Body of pancreas (tissue), 4 donors: Measurements from ENCODE around the gene PSMD5. TPM values are rescaled to one million over a fixed set of nuclear protein-coding genes. Genes with fewer than 3 reads are reported as not detected.

ENCODE experiments used
- ATAC-seq: fragments of 150-250 bp; one replicate; pipeline ENCODE4 v1.9.1; 2016
- DNase-seq, 4 donors: peaks; one replicate each; pipeline ENCODE4 v3.0.0-alpha.2; 2019
- H3K27ac ChIP-seq, 4 donors: fragments of 200-600 bp; sonication (generic); 1 replicate in 3 of 4; 2 replicates in 1 of 4; pipeline versions ENCODE4 v1.5.1 to v1.6.1; 2016 to 2019; ENCODE audit warnings: mild to moderate bottlenecking in 1 of 4, mixed read lengths in 1 of 4, moderate library complexity in 1 of 4
- H3K27me3 ChIP-seq, 2 donors: fragments of 200-600 bp; sonication (generic); one replicate each; pipeline ENCODE4 v1.6.0; 2016; ENCODE audit warnings: mild to moderate bottlenecking in 1 of 2
- H3K36me3 ChIP-seq, 2 donors: fragments of 200-600 bp; sonication (generic); replicated peaks in 1 of 2; 2 replicates each; pipeline ENCODE4 v1.5.1; 2016; ENCODE audit warnings: low read depth in 2 of 2; ENCODE audit not compliant: insufficient read depth in 1 of 2
- H3K4me1 ChIP-seq: fragments of 200-600 bp; sonication (generic); one replicate; pipeline ENCODE4 v1.6.0; 2016
- H3K4me3 ChIP-seq, 2 donors: fragments of 200-600 bp; sonication (generic); 1 replicate in 1 of 2; 2 replicates in 1 of 2; pipeline ENCODE4 v1.5.1; 2016 to 2019
- H3K9me3 ChIP-seq, 3 donors: fragments of 200-600 bp; sonication (generic); 1 replicate in 2 of 3; 2 replicates in 1 of 3; pipeline ENCODE4 v1.5.1; 2016
- POLR2A ChIP-seq, 3 donors: fragments of 450-650 bp; IDR thresholded peaks; one replicate each; pipeline ENCODE4 v1.6.1; 2016; ENCODE audit warnings: antibody characterized with exemption in 3 of 3, mild to moderate bottlenecking in 2 of 3
- WGBS, 2 donors: methylation state at CpG; one replicate each; pipeline ENCODE4 v1.1.5; 2017; 5-methylcytosine and 5-hydroxymethylcytosine counted together
- intact Hi-C: fragments of 100-400 bp; cut with DNase I; formaldehyde crosslinking; loops from one replicate; pipeline ENCODE4 v1.15.1; 2023
- total RNA-seq, 2 donors: library from RNA; depleted of rRNA; stranded (reverse); fragments of >200 nt; gene quantifications; one replicate each; pipeline ENCODE4 v1.1.0, GENCODE V29; 2016
- TF ChIP-seq, protein P1 (sequence below), 7 experiments: fragments of 450-650 bp in 4 of 7; fragments of 200-600 bp in 3 of 7; sonication (generic) in 3 of 7; IDR thresholded peaks; one replicate each; pipeline ENCODE4 v1.5.1; 2016 to 2019; ENCODE audit warnings: antibody characterized with exemption in 7 of 7

Gene PSMD5
- total RNA-seq, 2 donors from 2014 or later: 20.8 to 31.0 TPM

DNA sequence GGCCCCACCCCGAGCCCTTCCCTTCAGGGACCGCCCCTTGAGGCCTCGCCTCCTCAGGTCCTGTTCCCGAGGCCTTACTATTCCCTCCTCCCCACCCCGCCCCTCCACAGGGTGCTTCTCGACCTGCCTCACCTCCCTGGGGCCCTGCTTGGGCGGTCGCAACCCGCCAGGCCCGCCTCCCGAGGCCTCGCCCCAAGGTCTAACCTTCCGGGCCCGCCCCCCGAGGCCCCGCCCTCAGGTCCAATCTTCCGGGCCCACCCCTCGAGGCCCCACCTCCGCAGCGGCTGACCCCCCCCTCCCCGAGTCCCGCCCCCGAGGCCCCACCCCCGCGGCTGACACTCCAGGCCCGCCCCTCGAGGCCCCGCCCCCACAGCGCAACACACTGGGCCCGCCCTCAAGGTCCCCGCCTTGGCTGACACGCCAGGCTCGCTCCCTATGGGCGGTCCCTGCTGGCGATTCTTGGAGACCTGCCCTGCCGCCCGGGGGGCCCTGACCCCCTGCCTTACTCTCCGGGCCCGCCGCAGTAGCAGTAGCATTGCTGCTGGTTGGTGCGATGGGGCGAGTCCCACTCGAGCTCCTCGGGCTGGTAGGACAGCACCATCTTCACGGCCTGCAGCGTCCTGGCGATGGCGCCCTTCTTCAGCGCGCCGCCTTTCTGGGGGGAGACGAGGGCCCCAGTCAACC is 26.1 kb upstream of the PSMD5 start:
- WGBS, 2 donors: 0 to 12% methylated on average over 12 to 42 of the region's 52 CpGs
- intact Hi-C loops: no loop called here

DNA sequence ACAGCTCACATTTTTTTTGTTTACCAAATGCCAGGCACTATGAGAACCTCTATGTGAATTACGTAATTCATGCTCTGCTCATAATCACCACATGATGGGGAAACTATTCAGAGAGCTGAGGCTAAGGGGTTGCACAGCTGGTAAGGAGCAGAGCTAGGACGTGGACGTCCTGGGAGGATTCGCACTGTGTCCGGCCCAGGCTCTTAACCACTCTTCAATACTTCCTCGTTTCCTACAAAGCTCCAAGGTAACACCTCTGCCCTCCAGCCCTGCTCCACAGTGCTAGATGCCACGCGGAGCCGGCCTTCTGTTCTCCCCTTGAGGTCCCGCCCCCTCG is 25.6 kb upstream of the PSMD5 start:
- H3K27ac ChIP-seq: peak overlapping the region; percentile 68 to 91 (median 80)
- intact Hi-C loops: no loop called here
- 0 to 3% methylated on average over 10 to 11 of the region's 11 CpGs for WGBS, 2 donors

More for the DNA sequence above, 26.1 kb upstream of the PSMD5 start:
- Histone ChIP-seq H3K27me3 (no peaks in the 10 kb centered on the region), H3K4me1 (peaks cover 12% of the 10 kb centered on the region), H3K9me3 (no peaks in the 10 kb centered on the region), H3K36me3 (no peaks in the 10 kb centered on the region), H3K27ac (peak overlapping the region; percentile 68 to 91 (median 80)), H3K4me3 (peak overlapping the region in 1 of 2 donors; percentile 55)
- ATAC-seq (peak; percentile 96), DNase-seq (peak; percentile 99 to 100 (median 100))
- TF ChIP-seq POLR2A (IDR thresholded peaks at IDR 0.05): peak; percentile 51 to 65 (median 59)
- TF ChIP-seq, protein P1, sequence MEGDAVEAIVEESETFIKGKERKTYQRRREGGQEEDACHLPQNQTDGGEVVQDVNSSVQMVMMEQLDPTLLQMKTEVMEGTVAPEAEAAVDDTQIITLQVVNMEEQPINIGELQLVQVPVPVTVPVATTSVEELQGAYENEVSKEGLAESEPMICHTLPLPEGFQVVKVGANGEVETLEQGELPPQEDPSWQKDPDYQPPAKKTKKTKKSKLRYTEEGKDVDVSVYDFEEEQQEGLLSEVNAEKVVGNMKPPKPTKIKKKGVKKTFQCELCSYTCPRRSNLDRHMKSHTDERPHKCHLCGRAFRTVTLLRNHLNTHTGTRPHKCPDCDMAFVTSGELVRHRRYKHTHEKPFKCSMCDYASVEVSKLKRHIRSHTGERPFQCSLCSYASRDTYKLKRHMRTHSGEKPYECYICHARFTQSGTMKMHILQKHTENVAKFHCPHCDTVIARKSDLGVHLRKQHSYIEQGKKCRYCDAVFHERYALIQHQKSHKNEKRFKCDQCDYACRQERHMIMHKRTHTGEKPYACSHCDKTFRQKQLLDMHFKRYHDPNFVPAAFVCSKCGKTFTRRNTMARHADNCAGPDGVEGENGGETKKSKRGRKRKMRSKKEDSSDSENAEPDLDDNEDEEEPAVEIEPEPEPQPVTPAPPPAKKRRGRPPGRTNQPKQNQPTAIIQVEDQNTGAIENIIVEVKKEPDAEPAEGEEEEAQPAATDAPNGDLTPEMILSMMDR (IDR thresholded peaks at IDR 0.05): peak in 5 of 7 experiments; percentile 18 to 52 (median 49)

DNA sequence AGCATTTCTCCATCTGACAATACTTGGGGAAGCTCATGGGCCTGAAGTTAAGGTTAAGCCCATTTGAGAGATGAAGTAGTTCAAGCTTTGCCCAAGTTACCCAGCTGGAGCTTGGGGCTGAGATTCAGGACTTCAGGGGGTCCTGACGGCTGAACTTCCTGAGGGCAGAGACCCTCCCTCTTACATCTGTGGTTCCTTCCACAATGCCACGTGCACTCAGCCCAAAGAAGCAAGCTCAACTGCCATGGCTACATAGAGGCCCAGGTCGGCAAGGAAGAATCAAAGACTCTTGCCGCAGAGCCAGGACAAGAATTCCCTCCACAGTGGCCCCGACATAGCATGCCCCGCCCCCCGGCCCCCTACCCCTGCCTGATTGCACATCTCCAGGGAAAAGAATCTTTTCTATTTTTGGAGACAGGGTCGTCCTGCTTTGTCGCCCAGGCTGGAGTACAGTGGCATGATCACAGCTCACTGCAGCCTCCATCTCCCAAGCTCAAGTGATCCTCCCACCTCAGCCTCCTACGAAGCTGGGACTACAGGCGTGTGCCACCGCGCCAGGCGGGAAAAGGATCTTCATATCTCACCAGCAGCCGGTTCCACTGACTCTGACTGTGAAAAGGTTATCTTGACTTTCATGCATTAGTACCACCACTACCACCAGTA is 25.1 kb upstream of the PSMD5 start:
- Histone ChIP-seq H3K27me3 (no peaks in the 10 kb centered on the region), H3K27ac (peak overlapping the region; percentile 68 to 91 (median 80)), H3K36me3 (no peaks in the 10 kb centered on the region), H3K4me3 (no peak overlapping the region), H3K4me1 (peaks cover 12% of the 10 kb centered on the region), H3K9me3 (no peaks in the 10 kb centered on the region)
- intact Hi-C loops: no loop called here
- WGBS, 2 donors: 85 to 89% methylated on average over 9 to 14 of the region's 15 CpGs
- DNase-seq (peak in 2 of 4 donors; percentile 17 to 36), ATAC-seq (no peak)
- TF ChIP-seq, protein P1 (IDR thresholded peaks at IDR 0.05): no peak
- no peak for TF ChIP-seq POLR2A (IDR thresholded peaks at IDR 0.05)

More for the DNA sequence above, 25.6 kb upstream of the PSMD5 start:
- DNase-seq (no peak), ATAC-seq (peak; percentile 41)
- H3K9me3 ChIP-seq: no peaks in the 10 kb centered on the region
- H3K4me3 ChIP-seq: no peak overlapping the region
- TF ChIP-seq POLR2A (IDR thresholded peaks at IDR 0.05): peak; percentile 22 to 56 (median 54)
- TF ChIP-seq, protein P1 (IDR thresholded peaks at IDR 0.05): peak in 2 of 7 experiments; percentile 19 to 34
- H3K27me3 ChIP-seq: no peaks in the 10 kb centered on the region
- H3K4me1 ChIP-seq: peaks cover 12% of the 10 kb centered on the region
- no peaks in the 10 kb centered on the region for H3K36me3 ChIP-seq

DNA sequence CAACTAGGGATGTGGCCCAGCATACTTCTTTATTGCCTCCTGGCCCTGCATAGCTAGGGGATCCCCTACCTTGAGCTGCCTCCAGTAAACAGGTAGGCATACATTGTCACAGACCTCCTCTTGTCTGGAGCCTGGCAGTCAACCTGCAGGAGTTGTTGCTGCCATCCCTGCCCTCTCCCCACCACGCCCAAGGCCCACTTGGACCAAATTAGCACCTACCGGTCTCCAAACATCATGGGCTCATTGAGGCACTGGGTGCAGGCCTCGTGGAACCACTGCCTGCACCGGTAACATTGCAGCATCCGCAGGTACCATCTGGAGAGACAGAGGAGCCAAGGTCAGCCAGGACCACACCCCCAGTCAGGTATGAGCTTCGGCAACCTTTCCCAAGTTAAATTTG is 23.9 kb upstream of the PSMD5 start:
- no peak overlapping the region for H3K4me3 ChIP-seq
- intact Hi-C loops: no loop called here
- H3K36me3 ChIP-seq: no peaks in the 10 kb centered on the region
- H3K9me3 ChIP-seq: no peaks in the 10 kb centered on the region
- DNase-seq (no peak), ATAC-seq (no peak)
- H3K27me3 ChIP-seq: no peaks in the 10 kb centered on the region
- H3K4me1 ChIP-seq: peaks cover 12% of the 10 kb centered on the region
- TF ChIP-seq, protein P1 (IDR thresholded peaks at IDR 0.05): no peak
- TF ChIP-seq POLR2A (IDR thresholded peaks at IDR 0.05): no peak
- 93 to 96% methylated on average over 3 to 6 of the region's 6 CpGs for WGBS, 2 donors
- H3K27ac ChIP-seq: no peak overlapping the region
